ENCODE data around the gene IL17RB.

The IL17RB gene

GRCh38 chr3:53885239-53885638, 38.9 kb downstream of the IL17RB start:
- Histone ChIP-seq H4K20me1 (ENCODE audit: insufficient read depth, low read length, poor library complexity, severe bottlenecking) (peaks cover 15% of the 10 kb centered on the region), H3F3A (ENCODE audit: low read depth) (no peaks in the 10 kb centered on the region), H3K36me3 (ENCODE audit: insufficient read depth, low read length) (peaks cover 4% of the 10 kb centered on the region; the same call in 1 of the 2 replicates), H3K4me3 (ENCODE audit: low read length, poor library complexity, severe bottlenecking) (no peak overlapping the region), H3K9me3 (ENCODE audit: insufficient read depth, low read depth, low read length) (no peaks in the 10 kb centered on the region), H3K4me2 (ENCODE audit: low read depth, low read length, poor library complexity, severe bottlenecking) (no peak overlapping the region), H3K27me3 (ENCODE audit: insufficient read depth, low read length, poor library complexity, severe bottlenecking) (peaks cover 13% of the 10 kb centered on the region), H3K9me2 (replicated peaks; ENCODE audit: low read depth, low read length) (no peaks in the 10 kb centered on the region), H3K4me1 (ENCODE audit: insufficient read depth, low read length, poor library complexity, severe bottlenecking) (peaks cover 30% of the 10 kb centered on the region), H3K9ac (ENCODE audit: low read depth, low read length, poor library complexity, severe bottlenecking) (no peak overlapping the region), H2AFZ (ENCODE audit: low read length) (no peak overlapping the region), H3K79me2 (ENCODE audit: insufficient read depth, low read length) (peaks cover 14% of the 10 kb centered on the region)
- TF ChIP-seq, protein P1, sequence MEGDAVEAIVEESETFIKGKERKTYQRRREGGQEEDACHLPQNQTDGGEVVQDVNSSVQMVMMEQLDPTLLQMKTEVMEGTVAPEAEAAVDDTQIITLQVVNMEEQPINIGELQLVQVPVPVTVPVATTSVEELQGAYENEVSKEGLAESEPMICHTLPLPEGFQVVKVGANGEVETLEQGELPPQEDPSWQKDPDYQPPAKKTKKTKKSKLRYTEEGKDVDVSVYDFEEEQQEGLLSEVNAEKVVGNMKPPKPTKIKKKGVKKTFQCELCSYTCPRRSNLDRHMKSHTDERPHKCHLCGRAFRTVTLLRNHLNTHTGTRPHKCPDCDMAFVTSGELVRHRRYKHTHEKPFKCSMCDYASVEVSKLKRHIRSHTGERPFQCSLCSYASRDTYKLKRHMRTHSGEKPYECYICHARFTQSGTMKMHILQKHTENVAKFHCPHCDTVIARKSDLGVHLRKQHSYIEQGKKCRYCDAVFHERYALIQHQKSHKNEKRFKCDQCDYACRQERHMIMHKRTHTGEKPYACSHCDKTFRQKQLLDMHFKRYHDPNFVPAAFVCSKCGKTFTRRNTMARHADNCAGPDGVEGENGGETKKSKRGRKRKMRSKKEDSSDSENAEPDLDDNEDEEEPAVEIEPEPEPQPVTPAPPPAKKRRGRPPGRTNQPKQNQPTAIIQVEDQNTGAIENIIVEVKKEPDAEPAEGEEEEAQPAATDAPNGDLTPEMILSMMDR (conservative IDR thresholded peaks at IDR 0.05; ENCODE audit: low read length): no peak
- no peak for TF ChIP-seq EZH2phosphoT487 (IDR thresholded peaks at IDR 0.05; ENCODE audit: borderline replicate concordance)

GRCh38 chr3:53887446-53887845, 41.1 kb downstream of the IL17RB start:
- Histone ChIP-seq H3K36me3 (ENCODE audit: insufficient read depth, low read length) (peaks cover 4% of the 10 kb centered on the region; the same call in 1 of the 2 replicates), H2AFZ (ENCODE audit: low read length) (no peak overlapping the region)
- TF ChIP-seq, protein P1 (conservative IDR thresholded peaks at IDR 0.05; ENCODE audit: low read length): no peak
- TF ChIP-seq EZH2phosphoT487 (IDR thresholded peaks at IDR 0.05; ENCODE audit: borderline replicate concordance): no peak

DNA sequence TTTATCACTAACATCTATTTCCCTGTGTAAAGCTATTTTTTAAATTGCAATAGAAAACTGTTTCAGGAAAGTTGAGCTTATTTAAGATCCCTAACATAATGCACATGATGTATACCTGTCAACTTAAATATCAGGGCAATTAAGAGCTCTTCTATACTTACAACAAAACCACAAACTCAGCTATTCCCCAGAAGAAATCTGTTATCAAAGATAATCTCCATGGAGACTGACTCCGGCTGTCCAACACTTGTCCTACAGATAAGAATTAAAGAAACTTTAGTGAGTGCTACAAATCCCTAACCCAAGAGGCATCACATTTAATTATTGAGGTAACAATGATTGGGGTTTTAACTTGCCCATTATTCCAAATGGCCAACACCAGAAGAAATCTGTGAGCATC, 41.9 kb downstream of the IL17RB start:
- H3K36me3 ChIP-seq (ENCODE audit: insufficient read depth, low read length): peaks cover 4% of the 10 kb centered on the region; the same call in 1 of the 2 replicates
- peaks cover 7% of the 10 kb centered on the region for H4K20me1 ChIP-seq (ENCODE audit: insufficient read depth, low read length, poor library complexity, severe bottlenecking)
- no peaks in the 10 kb centered on the region for H3F3A ChIP-seq (ENCODE audit: low read depth)
- no peaks in the 10 kb centered on the region for H3K9me2 ChIP-seq (replicated peaks; ENCODE audit: low read depth, low read length)
- H3K9me3 ChIP-seq (ENCODE audit: insufficient read depth, low read depth, low read length): no peaks in the 10 kb centered on the region
- H3K4me2 ChIP-seq (ENCODE audit: low read depth, low read length, poor library complexity, severe bottlenecking): peak overlapping the region; percentile 25
- TF ChIP-seq, protein P1 (conservative IDR thresholded peaks at IDR 0.05; ENCODE audit: low read length): no peak
- no peak for TF ChIP-seq EZH2phosphoT487 (IDR thresholded peaks at IDR 0.05; ENCODE audit: borderline replicate concordance)
- peaks cover 22% of the 10 kb centered on the region for H3K27me3 ChIP-seq (ENCODE audit: insufficient read depth, low read length, poor library complexity, severe bottlenecking)
- H3K79me2 ChIP-seq (ENCODE audit: insufficient read depth, low read length): peaks cover 13% of the 10 kb centered on the region; the same call in 1 of the 2 replicates
- H3K4me3 ChIP-seq (ENCODE audit: low read length, poor library complexity, severe bottlenecking): no peak overlapping the region
- H2AFZ ChIP-seq (ENCODE audit: low read length): no peak overlapping the region
- no peak overlapping the region for H3K9ac ChIP-seq (ENCODE audit: low read depth, low read length, poor library complexity, severe bottlenecking)
- peaks cover 19% of the 10 kb centered on the region for H3K4me1 ChIP-seq (ENCODE audit: insufficient read depth, low read length, poor library complexity, severe bottlenecking)

More at GRCh38 chr3:53887446-53887845, 41.1 kb downstream of the IL17RB start:
- Histone ChIP-seq H3K79me2 (ENCODE audit: insufficient read depth, low read length) (peaks cover 13% of the 10 kb centered on the region; the same call in 1 of the 2 replicates), H4K20me1 (ENCODE audit: insufficient read depth, low read length, poor library complexity, severe bottlenecking) (peaks cover 7% of the 10 kb centered on the region), H3K9me2 (replicated peaks; ENCODE audit: low read depth, low read length) (no peaks in the 10 kb centered on the region), H3K4me3 (ENCODE audit: low read length, poor library complexity, severe bottlenecking) (no peak overlapping the region), H3K4me2 (ENCODE audit: low read depth, low read length, poor library complexity, severe bottlenecking) (peak overlapping the region; percentile 25), H3F3A (ENCODE audit: low read depth) (no peaks in the 10 kb centered on the region), H3K9ac (ENCODE audit: low read depth, low read length, poor library complexity, severe bottlenecking) (no peak overlapping the region), H3K4me1 (ENCODE audit: insufficient read depth, low read length, poor library complexity, severe bottlenecking) (peaks cover 20% of the 10 kb centered on the region), H3K27me3 (ENCODE audit: insufficient read depth, low read length, poor library complexity, severe bottlenecking) (peaks cover 14% of the 10 kb centered on the region), H3K9me3 (ENCODE audit: insufficient read depth, low read depth, low read length) (no peaks in the 10 kb centered on the region)
